HFF-Myc (cell line): ENCODE data around the gene ZNF285.
"Not testable (repeated sequence)": the region's sequence is repeated elsewhere in the genome, so short reads cannot be mapped to it uniquely, and the experiment has no call there.

Experiments
- DNase-seq: peaks from one replicate; pipeline ENCODE4 v3.0.0-alpha.2; 2011; ENCODE audit warnings: low read depth; ENCODE audit errors: extremely low read depth
- H3K4me3 ChIP-seq: replicated peaks from 2 replicates; pipeline ENCODE4 v1.5.1; 2011; ENCODE audit warnings: low read depth, mild to moderate bottlenecking, control low read depth, low read length
- CTCF ChIP-seq: IDR thresholded peaks from 2 replicates; pipeline ENCODE4 v1.5.1; 2012; ENCODE audit warnings: mild to moderate bottlenecking, low read depth, low read length, control low read depth; ENCODE audit errors: missing control alignments

The ZNF285 gene

GRCh38 chr19:44401139-44402115 is at the start of gene ZNF285:
TSS of gene ZNF285 (minus strand) at chr19:44401608. CDS start at chr19:44397213, 4,395 bp downstream.
- no peak for TF ChIP-seq CTCF

GRCh38 chr19:44447916-44448674 is 46.7 kb upstream of the ZNF285 start, which contains the start of gene ZNF229:
TSS of gene ZNF229 (minus strand) at chr19:44448472. CDS start at chr19:44442847, 5,625 bp downstream.
- peak; percentile 88 for DNase-seq

More at GRCh38 chr19:44401139-44402115, at the start of gene ZNF285:
- peak within 1 kb of the TSS; percentile 58 for H3K4me3 ChIP-seq
- peak; percentile 92 for DNase-seq

GRCh38 chr19:44438441-44438840 is 37.0 kb upstream of the ZNF285 start:
- no peak overlapping the region for H3K4me3 ChIP-seq
- no peak for TF ChIP-seq CTCF
- DNase-seq = no peak

More at GRCh38 chr19:44447916-44448674, 46.7 kb upstream of the ZNF285 start, which contains the start of gene ZNF229:
- no peak for TF ChIP-seq CTCF
- H3K4me3 ChIP-seq = peak within 1 kb of the TSS; percentile 59

GRCh38 chr19:44435441-44435840 is 34.0 kb upstream of the ZNF285 start:
- TF ChIP-seq CTCF = no peak
- no peak for DNase-seq
- H3K4me3 ChIP-seq = no peak overlapping the region

GRCh38 chr19:44430956-44431355 is 29.5 kb upstream of the ZNF285 start:
- no peak for TF ChIP-seq CTCF
- H3K4me3 ChIP-seq = no peak overlapping the region
- no peak for DNase-seq

GRCh38 chr19:44415553-44415952 is 14.1 kb upstream of the ZNF285 start:
- DNase-seq, H3K4me3 ChIP-seq: not testable (repeated sequence)

- H3K4me3 ChIP-seq, DNase-seq: not testable (repeated sequence)
Measured at GRCh38 chr19:44389268-44389667, 12.1 kb downstream of the ZNF285 start.
